ENCODE measurements around the gene TARBP2.

Gene TARBP2, protein sequence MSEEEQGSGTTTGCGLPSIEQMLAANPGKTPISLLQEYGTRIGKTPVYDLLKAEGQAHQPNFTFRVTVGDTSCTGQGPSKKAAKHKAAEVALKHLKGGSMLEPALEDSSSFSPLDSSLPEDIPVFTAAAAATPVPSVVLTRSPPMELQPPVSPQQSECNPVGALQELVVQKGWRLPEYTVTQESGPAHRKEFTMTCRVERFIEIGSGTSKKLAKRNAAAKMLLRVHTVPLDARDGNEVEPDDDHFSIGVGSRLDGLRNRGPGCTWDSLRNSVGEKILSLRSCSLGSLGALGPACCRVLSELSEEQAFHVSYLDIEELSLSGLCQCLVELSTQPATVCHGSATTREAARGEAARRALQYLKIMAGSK

DNA sequence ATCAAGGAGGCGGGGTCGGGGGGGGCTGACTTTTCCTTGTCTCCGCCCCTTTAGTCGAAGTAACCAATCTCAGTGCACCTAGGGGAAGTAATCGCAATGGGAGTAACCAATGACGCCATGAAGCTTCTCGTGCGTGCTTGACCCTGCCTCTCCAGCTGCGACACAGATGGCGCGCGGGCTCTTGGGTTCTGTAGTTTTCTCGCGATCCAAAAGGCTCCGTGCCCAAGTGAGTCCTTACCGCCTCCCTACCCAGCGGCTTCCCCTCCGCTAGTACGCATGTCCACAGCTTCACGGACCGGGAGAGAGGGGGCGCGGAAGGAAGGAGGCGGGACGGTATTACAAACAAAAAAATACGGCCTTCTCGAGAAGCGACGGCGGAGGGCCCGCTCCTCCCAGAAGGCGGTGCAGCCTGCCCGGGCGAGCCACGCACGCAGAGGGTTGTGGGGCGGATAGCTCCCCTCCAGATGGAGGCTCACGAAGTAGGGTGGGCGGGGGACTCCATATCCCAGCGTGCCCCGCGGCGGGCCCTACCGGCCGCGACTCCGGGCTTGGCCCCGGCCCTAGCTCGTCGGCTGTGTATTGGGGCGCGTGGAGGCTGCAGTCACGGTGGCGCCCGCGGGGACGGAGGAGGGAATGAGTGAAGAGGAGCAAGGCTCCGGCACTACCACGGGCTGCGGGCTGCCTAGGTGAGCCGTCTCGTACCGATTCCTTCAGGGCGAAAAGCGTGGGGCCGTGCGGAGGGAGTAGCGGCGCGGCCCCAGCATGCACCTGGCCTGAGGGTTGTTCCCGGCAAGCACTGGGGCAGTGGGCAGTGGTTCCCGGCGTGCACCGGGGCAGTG is at the start of gene TARBP2:
TARBP2 (plus strand) TSS at position 508 of the 839 bp plus-strand sequence; CDS start at position 634, 126 bp downstream.
- DNase-seq (ENCODE audit: low read depth): peak; percentile 99

GRCh38 chr12:53451661-53452158 is 49.4 kb upstream of the TARBP2 start, which contains the start of gene PCBP2:
Gene PCBP2 (plus strand): TSS chr12:53452102. CDS start chr12:53454801, 2,699 bp downstream.
- peak; percentile 97 for DNase-seq (ENCODE audit: low read depth)

DNA sequence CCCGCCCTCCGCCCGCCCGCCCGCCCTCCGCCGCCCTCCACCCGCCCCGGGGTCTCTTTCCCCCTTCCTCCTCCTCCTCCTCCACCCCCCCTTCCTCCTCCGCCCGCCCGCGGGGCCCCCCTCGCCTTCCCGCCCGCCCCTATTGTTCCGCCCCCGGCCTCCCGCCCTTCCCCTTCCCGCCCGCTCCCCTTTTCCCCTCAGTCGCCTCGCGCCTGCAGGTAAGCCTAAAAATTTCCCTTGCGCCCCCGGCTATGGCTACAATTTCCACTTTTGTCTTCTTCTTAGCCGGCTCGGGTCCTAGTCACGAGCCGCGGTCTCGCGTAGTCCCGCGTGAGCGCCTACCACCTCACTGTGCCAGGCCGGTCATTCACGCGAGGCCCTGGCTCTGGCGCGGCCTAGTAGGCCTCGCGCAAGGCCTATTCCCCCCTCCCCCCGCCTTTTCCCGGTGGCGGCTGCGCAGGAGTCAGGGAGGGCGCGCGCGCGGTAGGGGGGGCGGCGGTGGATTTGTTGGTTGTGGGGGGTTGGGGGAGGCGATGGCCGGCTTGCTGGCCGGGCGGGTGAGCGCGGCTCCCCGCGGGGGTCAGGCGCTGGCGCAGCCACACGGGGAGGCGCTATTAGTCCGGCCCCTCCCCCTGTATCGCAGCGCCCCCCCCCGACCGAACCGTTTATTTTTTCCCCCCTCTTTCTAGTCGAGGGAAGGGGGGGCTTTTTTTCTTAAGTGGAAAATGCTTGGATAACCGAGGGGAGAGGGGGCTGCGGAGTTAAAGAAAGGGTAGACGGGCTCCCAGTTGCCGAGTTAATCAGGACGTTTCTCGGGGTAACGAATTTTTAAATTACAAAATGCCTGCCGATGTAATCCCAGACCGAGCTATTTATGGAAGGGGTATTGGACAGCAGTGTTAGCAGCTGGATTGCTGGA is 48.7 kb upstream of the TARBP2 start:
- DNase-seq (ENCODE audit: low read depth): peak; percentile 28

DNA sequence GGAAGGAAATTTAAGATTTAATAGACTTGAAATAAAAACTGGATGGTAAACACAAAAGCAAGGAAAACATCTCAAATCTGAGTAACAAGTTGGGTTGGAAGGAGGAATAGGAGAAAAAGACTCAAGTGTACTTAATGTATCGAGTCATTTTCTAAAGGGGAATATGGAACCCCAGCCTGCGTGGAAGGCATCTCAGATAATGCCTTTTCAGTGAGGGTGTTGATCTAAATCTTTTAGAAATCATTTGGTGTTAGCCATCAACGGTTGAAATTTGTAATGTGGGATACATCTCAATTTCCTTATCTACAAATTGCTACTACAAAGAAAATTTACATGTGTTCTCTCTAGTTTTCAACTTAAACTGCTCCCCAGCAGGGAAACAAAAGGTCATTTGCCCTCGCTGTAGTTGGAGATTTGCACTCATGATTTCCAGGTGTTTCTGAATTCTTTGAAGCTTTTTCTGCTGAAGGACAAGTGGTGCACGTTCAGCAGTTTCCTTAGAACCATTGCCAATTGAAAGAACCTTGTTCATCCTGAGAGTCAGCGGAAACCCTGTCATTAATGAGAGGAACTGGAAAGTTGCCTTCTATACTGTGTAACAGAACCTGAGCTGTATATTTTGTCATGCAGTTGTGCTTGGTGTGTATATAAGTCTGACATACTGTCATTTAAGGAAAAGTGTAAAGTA is 47.0 kb upstream of the TARBP2 start:
- DNase-seq (ENCODE audit: low read depth): no peak

GRCh38 chr12:53454707-53455106 is 46.4 kb upstream of the TARBP2 start:
- DNase-seq (ENCODE audit: low read depth): no peak

GRCh38 chr12:53456654-53457366 is 44.3 kb upstream of the TARBP2 start:
- DNase-seq (ENCODE audit: low read depth): no peak

DNA sequence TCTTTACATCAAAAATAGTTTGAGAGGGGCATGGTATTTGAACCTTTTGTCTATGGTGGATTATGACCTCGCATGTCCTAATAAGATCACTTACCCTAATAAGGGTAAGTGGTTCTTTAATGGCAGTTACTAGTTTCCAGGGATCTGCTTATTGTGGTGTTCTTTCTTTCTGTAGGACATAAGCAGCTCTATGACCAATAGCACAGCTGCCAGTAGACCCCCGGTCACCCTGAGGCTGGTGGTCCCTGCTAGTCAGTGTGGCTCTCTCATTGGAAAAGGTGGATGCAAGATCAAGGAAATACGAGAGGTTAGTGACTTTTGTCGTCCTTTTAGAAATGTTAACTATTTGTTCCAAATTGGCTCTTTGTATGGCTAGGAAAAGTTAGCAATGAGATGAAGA is 42.0 kb upstream of the TARBP2 start:
- no peak for DNase-seq (ENCODE audit: low read depth)

- no peak for DNase-seq (ENCODE audit: low read depth)
Measured at GRCh38 chr12:53461059-53461458, 40.0 kb upstream of the TARBP2 start.

- no peak for DNase-seq (ENCODE audit: low read depth)
Measured at GRCh38 chr12:53461591-53461990, 39.5 kb upstream of the TARBP2 start.

GRCh38 chr12:53462935-53463334 is 38.1 kb upstream of the TARBP2 start:
- DNase-seq (ENCODE audit: low read depth): no peak

GRCh38 chr12:53463802-53464560 is 37.1 kb upstream of the TARBP2 start:
- DNase-seq (ENCODE audit: low read depth): no peak

DNA sequence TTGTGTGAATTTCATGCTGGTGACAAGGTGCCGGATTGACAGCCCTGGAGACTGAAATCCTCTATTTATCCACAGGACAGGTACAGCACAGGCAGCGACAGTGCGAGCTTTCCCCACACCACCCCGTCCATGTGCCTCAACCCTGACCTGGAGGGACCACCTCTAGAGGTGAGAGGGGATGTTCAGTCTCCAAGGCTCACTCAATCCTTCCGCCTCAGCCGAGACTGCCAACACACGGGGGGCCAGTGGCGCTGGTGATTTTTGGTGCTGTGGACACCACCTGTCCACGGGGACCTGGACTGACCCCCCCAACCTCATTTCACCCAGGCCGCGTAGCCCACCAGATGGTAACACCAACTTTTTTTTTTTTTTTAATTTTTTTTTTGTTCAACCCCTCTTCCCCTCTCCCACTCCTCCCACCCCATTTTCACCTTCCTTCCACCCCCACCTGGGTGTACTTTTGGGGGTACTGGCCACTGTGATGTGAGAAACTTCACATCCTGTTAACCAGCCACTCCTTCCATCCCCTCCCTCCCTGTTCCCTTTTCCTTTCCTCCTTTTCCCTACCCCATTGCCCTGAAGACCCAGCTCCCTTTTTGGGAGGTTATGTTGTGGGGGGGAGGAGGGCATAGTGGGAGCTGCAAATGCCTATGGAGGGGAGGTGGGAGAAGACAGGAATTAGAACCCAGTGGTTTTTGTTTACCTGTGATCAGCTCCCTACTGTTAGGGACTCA is 36.2 kb upstream of the TARBP2 start:
- DNase-seq (ENCODE audit: low read depth): no peak

GRCh38 chr12:53465679-53466078 is 35.4 kb upstream of the TARBP2 start:
- DNase-seq (ENCODE audit: low read depth): no peak

- no peak for DNase-seq (ENCODE audit: low read depth)
Measured at GRCh38 chr12:53466640-53467039, 34.4 kb upstream of the TARBP2 start.

DNA sequence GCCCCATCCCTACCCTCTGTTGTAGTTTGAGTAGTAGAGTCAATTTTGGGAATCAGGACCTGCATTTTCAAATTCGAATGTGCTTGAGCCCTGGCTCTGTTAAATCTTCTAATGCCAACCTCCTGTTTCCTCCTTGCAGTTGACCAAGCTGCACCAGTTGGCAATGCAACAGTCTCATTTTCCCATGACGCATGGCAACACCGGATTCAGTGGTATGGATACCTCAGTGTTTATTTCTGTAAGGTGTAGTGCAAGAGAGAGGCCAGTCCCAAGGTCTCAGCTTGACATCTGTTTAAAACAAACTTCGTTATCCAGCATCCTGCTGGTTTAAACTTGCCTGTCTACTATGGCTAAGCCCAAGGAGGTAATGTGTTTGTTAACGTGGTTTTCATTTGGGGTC is 34.0 kb upstream of the TARBP2 start:
- no peak for DNase-seq (ENCODE audit: low read depth)

- no peak for DNase-seq (ENCODE audit: low read depth)
Measured at GRCh38 chr12:53467880-53468279, 33.2 kb upstream of the TARBP2 start.

DNA sequence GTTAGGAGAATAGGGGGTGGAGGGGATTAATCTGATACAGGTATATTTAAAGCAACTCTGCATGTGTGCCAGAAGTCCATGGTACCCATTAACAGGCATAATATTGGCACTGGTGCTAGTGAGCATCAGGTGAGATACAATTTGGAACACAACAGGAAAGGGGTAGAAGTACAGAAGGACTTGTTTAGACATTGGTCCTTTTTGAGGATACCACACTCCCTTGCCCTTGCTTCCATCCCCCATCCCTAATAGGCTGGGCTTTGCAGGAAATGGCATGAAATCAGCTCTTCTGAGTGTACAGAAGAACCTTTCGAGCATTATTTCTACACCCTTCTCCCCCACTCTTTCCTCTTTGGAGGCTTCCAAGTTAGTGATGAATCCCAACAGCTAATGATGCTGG is 32.8 kb upstream of the TARBP2 start:
- no peak for DNase-seq (ENCODE audit: low read depth)

DNA sequence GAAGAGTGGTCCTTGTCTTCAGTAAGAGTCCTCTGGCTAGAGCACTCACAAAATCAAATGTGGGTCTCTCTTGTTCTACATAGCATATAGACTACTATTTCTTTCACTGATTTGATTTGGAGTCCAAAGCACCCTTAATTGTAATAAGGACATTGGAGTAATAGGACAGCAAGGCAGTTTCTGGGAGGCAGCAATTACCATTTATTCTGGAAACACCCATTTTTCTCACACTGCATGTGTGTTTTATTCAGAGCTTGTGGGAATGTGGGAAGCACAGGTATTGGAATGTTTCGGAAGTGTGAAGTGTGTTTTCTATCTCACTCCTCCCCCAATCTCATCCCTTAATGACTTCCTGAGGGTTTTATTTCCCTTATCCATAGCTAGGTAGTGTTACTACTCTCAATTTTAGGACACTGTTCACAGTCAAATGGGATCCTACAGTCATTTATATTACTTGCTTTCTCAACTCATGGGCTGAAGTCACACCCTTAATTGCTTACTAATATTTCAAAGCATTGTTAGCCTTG is 29.0 kb upstream of the TARBP2 start:
- no peak for DNase-seq (ENCODE audit: low read depth)

- no peak for DNase-seq (ENCODE audit: low read depth)
Measured at GRCh38 chr12:53474077-53474476, 27.0 kb upstream of the TARBP2 start.

Measured in GM04503 (cell line).